NCI-H1092 (cell line): ENCODE measurements around the gene SLC66A2.

ENCODE experiments used
- DNase-seq: peaks from one replicate; lab custom pipeline; 2025; lab: John Stamatoyannopoulos, UW

The SLC66A2 gene

GRCh38 chr18:79903071-79903635 is 48.3 kb downstream of the SLC66A2 start:
- no peak for DNase-seq

DNA sequence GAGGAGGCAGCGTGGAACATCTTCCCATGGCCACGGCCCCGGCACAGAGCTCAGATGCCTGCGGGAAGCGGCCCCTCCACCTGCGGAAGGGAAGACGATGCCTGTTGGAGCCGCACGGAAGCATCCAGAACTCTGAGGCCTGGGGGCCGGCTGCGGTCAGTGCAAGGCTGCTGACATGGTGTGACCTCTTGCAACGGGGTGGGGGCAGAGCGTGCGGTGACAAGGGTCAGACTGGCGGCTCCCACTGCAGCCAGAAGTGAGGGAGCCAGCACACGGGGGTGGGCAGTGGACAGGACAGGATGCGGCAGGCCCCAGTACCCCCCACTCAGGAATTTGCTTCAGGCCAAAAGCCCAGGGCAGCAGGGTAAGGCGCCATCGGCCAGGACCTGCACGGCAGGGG is 48.8 kb downstream of the SLC66A2 start:
- no peak for DNase-seq

- DNase-seq: no peak
These were observed 49.4 kb downstream of the SLC66A2 start for GRCh38 chr18:79902075-79902474.

DNA sequence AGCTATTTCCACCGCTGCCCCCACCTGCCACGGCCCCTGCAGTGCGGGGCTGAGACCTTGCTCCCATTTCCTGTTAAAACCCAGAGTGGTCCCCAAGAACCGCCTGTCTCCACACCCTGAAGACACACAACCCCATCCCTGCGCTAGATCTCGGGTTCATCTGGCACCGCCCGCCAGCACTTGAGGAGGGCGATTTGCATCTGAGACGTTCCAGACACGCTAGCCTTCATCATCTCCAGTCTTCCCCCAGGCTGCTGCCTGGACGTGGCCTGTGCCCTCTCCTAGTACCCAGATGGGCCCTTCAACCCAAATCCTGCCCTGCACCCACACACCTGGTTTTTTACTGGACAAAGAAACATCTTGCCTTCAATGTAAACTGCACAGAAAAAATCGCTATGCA is 49.8 kb downstream of the SLC66A2 start:
- no peak for DNase-seq

DNA sequence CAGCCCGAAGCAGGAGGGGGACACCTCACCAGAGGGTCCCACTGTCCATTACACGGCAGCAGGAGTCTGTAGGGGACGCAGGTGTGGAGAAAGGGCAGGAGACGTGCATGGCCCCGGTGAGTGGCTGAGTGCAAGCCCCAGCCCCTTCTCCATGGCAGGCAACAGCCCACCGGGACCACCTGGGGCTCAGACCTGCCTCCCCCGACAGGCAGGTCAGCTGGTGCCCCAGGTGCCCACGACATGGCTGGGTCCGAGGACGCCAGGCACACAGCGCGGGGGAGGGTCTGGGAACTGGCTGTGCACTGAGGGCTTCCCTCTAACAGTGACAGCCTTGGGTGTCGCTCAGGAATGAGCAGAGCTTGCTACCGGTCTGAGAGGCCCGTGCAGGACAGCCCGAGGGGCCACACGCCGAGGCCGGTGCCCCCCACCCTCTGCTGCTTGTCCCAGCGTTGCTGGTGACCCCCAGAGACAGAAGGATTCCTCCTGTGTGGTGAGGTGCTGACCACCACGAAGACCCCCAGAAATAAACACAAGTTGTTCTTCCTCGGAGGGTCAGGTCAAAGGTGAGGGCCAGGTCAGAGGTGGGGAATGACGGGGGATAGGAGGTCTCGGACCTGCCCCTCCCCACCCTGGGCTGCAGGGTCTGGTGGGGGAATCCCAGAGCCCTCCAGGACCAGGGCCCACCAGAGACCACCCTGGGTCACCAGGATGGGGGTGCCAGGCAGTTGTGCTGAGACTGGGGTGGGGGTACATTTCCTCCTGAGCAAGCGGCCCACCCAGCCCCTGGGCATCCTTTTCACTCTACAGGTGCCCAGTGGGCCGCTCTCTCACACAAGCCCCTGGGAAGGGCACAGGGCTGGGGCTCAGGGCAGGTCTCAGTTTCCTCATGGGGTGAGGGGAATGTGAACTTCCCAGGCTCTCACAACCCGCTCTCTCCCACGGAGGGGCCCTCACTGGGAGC is 50.6 kb downstream of the SLC66A2 start:
- no peak for DNase-seq

GRCh38 chr18:79899609-79900445 is 51.6 kb downstream of the SLC66A2 start:
- no peak for DNase-seq

DNA sequence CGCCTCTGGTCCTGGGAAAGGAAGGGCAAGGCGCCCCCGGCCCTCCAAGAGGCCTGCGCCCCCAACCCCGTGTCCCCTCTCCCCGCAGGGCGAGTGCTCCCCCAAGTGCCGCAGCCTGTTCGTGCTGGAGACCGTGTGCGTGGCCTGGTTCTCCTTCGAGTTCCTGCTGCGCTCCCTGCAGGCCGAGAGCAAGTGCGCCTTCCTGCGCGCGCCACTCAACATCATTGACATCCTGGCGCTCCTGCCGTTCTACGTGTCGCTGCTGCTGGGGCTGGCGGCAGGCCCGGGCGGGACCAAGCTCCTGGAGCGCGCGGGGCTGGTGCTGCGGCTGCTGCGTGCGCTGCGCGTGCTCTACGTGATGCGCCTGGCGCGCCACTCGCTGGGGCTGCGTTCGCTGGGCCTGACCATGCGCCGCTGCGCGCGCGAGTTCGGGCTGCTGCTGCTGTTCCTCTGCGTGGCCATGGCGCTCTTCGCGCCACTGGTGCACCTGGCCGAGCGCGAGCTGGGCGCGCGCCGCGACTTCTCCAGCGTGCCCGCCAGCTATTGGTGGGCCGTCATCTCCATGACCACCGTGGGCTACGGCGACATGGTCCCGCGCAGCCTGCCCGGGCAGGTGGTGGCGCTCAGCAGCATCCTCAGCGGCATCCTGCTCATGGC is 52.4 kb downstream of the SLC66A2 start:
- no peak for DNase-seq

- DNase-seq: no peak
These were observed 53.4 kb downstream of the SLC66A2 start for GRCh38 chr18:79897940-79898625.

- no peak for DNase-seq
These were observed 54.7 kb downstream of the SLC66A2 start for GRCh38 chr18:79896738-79897137.

DNA sequence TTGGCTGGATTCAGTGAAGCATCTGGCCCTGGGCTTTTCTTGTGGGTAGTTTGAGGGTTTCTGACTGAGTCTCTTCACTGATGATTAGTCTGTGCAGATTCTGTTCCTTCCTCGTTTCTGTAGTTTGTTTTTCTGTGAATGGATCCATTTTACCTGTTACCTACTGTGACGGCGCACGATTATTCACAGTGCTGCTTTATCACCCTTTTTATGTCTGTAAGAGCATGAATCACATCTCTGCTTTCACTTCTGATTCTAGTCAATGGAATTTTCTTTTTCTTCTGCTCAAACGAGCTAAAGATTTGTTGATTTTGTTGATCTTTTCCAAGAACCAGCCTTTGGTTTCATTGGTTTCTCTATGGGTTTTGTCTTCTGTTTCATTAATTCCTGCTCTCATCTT is 60.8 kb downstream of the SLC66A2 start:
- DNase-seq: no peak

DNA sequence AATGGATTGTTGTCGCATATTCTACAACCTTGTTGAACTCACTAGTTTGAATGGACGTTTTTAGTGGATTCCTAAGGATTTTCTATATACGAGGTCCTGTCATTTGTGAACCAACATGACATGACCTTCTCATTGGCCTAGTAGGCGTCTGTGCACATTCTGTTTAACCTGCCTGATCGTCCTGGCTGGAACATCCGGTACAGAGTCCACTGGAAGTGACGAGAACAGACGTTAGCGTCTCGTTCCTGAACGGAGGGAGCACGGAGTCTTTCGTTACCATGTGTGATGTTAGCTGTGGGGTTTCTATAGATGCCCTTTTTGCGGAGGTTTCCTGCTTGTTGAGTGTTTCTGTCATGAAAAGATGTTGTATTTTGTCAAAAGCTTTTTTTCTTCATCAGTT is 61.9 kb downstream of the SLC66A2 start:
- no peak for DNase-seq

DNA sequence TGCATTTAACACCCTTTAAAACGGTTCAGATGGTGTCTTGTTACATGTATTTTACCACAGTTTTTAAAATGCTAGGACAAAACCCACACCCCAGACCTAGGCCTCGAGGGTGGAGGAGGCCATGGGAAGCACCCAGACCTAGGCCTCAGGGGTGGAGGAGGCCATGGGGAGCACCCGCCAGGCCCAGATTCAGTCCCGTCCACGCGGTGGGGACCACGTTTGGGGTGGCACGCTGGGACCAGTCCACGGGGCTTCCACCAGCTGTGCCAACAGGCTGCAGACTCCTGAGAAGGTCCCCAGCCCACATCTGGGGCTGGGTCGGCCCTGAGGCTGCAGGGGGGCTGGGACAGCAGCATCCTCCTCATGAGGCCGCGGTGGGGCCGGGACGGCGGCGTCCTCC is 63.4 kb downstream of the SLC66A2 start:
- DNase-seq: no peak

GRCh38 chr18:79887181-79888000 is 64.1 kb downstream of the SLC66A2 start:
- DNase-seq: no peak

DNA sequence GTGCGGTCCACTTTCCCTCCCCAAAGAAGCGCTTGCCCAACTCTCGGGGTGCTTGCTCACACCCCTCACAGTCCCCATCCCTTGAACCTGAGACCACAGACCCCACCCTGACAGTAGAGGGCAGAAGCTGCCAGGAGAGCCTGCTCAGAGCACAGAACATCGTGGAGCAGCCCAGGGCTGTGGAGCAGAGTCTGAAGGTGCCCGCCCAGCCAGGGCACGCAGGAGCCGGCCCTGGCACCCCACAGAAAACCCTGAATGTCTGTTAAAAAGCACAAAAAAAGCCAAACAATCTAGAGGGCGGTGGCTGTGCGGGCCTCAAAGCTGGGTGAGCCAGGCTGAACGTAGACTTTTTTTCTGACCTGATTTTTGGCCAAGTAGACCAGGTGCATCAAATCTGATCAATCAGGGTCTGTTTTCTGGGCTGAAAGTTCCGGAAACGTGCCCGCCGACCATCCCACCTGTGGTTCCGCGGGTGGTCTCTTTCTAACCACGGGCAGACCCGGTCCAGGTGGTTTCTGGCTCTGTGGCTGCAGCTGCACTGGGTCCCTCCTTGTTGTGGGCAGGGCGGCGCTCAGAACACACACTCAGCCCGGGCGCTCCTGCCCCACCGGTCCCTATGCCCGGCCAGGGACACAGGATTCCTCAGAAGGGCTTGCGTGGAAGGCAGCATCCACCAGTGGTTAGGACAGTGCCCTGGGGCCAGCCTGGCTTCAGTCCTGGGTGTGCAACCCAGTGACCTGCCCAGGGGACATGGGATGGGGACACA is 66.3 kb downstream of the SLC66A2 start:
- DNase-seq: no peak

DNA sequence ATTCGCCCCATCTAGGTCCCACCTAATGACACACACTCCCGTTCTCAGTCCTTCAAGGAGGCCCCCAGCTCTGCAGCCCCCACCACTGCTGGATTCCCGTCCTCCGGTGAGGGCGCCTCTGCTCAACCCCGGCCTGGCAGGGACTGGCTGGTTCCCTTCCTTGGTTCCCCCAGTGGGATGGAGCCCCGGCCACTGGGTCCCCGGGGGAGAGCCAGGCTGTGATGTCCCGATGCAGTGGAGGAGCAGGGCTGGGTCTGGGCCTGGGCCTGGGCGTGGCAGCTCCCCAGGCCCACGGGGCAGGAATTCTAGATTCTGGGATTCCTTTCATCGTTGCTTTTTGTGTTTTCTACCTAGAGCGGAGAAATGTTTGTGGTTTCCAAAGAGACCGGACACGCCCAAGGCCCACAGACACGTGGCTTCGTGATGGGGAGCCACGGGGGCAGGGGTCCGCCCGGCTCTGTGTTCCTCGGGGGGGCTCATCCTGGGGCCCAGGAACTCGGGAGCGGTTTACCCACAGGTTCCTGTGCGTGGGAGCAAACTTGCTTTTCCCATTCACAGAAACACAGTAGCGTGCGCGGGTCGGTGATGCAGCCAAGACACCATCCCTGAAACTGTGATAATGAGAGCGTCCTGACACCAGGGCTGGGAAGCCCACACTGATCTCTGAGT is 67.0 kb downstream of the SLC66A2 start:
- DNase-seq: no peak

DNA sequence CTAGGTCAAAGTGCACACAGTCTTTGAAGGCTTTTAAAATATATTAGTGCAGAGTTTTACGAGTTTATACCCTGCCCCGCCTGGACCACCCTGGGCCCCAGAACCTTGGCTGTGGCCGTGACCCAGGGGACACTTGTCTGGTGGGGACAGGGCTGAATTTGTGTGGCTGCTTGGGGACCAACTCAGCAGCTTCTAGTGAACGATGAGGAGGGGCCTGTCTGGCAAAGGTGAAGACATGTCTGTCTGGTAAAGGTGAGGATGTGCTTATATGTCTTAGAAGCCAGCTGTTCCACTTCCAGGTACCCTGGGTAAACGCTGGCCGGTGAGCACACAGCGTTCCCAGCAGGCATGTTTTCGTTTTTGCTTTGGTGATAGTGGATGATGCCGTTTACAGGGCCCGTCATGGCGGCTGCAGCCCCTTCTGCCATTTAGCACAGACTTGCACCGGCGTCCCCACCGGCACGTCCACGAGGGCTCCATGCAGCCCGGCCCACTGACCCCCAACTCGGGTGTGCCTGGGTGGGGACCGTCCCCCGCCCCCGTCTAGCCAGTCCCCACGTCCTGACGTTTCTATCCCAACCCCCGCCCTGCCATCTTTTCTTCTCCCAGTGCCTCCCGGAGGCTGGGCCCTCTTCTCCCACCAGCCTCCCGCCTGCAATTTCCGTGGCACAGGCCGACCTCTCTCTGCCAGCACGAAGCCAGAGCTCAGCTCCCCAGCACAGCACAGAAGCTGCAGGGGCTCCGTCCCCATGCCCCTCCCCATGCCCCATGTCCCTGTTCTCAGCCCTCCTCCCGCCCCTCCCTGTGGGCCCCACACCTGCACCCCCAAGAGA is 67.8 kb downstream of the SLC66A2 start:
- DNase-seq: no peak

DNA sequence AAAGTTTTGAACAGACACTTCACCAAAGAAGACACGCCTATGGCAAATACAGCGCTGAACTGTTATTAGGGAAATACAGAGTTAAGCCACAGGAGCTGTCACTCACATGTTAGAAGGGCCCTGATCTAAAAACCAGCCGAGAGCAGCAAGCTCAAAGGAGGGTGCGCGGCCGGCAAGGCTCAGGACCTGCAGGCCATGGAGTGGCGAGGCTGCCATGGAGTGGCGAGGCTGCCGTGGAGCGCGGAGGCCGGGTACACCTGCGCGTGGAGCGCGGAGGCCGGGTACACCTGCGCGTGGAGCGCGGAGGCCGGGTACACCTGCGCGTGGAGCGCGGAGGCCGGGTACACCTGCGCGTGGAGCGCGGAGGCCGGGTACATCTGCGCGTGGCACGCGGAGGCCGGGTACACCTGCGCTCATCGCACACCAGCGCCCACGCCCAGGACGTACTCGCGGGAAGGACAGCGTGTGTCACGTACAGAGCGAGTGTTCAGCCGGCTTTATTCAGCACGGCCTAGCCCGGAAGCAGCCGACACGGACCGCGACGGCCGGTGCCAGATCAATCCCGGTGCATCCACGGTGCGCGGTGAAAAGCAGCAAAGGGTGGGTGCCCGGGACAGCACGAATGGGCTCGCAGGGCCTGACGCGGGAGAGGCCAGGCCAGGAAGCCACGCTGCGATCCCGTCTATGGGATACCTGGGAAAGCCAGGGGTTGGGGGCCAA is 68.8 kb downstream of the SLC66A2 start:
- DNase-seq: no peak

DNA sequence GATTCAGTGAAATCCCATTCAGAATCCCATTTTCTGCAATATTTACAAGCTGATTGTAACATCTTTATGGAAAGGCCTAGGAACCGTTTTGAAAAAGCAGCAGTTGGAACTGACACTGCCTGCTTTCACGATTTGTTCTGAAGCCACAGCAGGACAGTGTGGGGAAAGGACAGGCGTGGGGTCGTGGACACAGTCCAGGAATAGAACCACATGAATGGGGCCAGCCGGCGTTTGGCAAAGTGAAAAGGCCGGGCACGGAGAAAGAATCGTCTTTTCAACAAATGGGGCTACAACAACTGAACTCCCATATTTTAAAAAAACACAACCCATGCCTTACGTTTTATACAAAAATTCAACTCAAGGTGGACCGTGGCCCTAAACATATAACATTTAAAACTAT is 69.8 kb downstream of the SLC66A2 start:
- no peak for DNase-seq
